HL-60 (cell line): ENCODE measurements around the gene OR10A4.

Experiments
- DNase-seq, 2 experiments: peaks; one replicate each; pipeline ENCODE4 v3.0.0-alpha.2; 2010 to 2020; ENCODE audit warnings: low read depth in 1 of 2, low spot score in 1 of 2
- H3K27ac ChIP-seq: fragments of 250-450 bp; sonication (Bioruptor Pico); replicated peaks from 2 replicates; pipeline ENCODE4 v1.5.1; 2020; ENCODE audit warnings: mild to moderate bottlenecking, moderate library complexity
- H3K27me3 ChIP-seq: fragments of 250-450 bp; sonication (Bioruptor Pico); 2 replicates; pipeline ENCODE4 v1.5.1; 2021; ENCODE audit warnings: mild to moderate bottlenecking, moderate library complexity; ENCODE audit not compliant: insufficient read depth, poor library complexity, severe bottlenecking
- H3K4me3 ChIP-seq: replicated peaks from 2 replicates; pipeline ENCODE4 v1.5.1; 2011; ENCODE audit warnings: mild to moderate bottlenecking, control low read depth, low read length; ENCODE audit not compliant: insufficient read depth
- GABPA ChIP-seq: IDR thresholded peaks from 2 replicates; pipeline ENCODE4 v1.6.1; 2012; ENCODE audit warnings: low read depth
- POLR2AphosphoS5 ChIP-seq: IDR thresholded peaks from 2 replicates; pipeline ENCODE4 v1.6.1; 2012; ENCODE audit warnings: low read depth
- REST ChIP-seq: IDR thresholded peaks from 2 replicates; pipeline ENCODE4 v1.6.1; 2012; ENCODE audit warnings: low read depth; ENCODE audit not compliant: insufficient replicate concordance
- SPI1 ChIP-seq: IDR thresholded peaks from 2 replicates; pipeline ENCODE4 v1.6.1; 2012; ENCODE audit warnings: low read depth, mild to moderate bottlenecking, borderline replicate concordance
- TF ChIP-seq, protein P1 (sequence below): IDR thresholded peaks from one replicate; pipeline ENCODE4 v1.5.1; 2011; ENCODE audit warnings: low read length, control low read depth, inconsistent platforms; ENCODE audit not compliant: insufficient read depth

The OR10A4 gene

DNA sequence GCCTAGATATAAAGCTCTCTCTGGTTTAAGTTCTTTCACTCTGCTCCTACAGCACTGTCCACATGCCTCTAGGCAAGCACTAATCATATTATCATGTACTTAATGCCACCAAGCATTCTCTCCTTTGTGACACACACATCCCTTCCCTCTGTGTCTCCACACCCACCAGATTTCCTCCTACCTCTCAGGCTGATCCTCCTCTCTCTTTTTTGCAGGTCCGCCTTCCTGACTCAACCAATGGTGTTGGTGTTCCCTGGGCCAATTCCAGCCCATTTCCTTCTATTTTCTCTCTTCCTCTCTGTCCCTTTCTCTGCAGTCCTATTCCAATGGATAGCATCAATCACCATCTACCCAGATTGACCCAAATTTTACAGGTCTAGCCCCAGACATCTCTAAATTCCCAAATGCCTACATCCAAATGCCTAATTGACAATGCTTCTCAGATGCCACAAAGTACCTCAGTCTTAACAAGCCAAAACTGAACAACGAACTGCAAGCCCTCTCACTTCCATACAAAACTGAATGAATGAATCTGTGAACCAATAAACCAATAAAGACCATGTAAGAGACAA lies 49.3 kb downstream of the OR10A4 start:
- peak overlapping the region; percentile 59 for H3K4me3 ChIP-seq
- TF ChIP-seq, protein P1, sequence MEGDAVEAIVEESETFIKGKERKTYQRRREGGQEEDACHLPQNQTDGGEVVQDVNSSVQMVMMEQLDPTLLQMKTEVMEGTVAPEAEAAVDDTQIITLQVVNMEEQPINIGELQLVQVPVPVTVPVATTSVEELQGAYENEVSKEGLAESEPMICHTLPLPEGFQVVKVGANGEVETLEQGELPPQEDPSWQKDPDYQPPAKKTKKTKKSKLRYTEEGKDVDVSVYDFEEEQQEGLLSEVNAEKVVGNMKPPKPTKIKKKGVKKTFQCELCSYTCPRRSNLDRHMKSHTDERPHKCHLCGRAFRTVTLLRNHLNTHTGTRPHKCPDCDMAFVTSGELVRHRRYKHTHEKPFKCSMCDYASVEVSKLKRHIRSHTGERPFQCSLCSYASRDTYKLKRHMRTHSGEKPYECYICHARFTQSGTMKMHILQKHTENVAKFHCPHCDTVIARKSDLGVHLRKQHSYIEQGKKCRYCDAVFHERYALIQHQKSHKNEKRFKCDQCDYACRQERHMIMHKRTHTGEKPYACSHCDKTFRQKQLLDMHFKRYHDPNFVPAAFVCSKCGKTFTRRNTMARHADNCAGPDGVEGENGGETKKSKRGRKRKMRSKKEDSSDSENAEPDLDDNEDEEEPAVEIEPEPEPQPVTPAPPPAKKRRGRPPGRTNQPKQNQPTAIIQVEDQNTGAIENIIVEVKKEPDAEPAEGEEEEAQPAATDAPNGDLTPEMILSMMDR: no peak
- TF ChIP-seq SPI1 (no peak), GABPA (no peak; the same call in 1 of the 2 replicates)
- H3K27ac ChIP-seq: no peak overlapping the region
- no peak for DNase-seq
- no peaks in the 10 kb centered on the region for H3K27me3 ChIP-seq

- peak within 1 kb of the TSS; percentile 66 for H3K27ac ChIP-seq
- H3K4me3 ChIP-seq: peak within 1 kb of the TSS; percentile 59
- TF ChIP-seq REST (peak; percentile 9), GABPA (peak; percentile 57), SPI1 (no peak), POLR2AphosphoS5 (0 out of 2 replicates have a peak, but pooled peaks have one; percentile 19)
- TF ChIP-seq, protein P1: no peak
- DNase-seq: peak; percentile 44 to 62
- no peaks in the 10 kb centered on the region for H3K27me3 ChIP-seq
Observed at GRCh38 chr11:6926208-6927029, 50.0 kb downstream of the OR10A4 start, which contains the start of gene ZNF215. Gene ZNF215 (plus strand): TSS chr11:6926426. CDS start chr11:6932273, 5,847 bp downstream.

- Histone ChIP-seq H3K27ac (peak overlapping the region; percentile 66; the same call in 1 of the 2 replicates), H3K4me3 (peak overlapping the region; percentile 59), H3K27me3 (no peaks in the 10 kb centered on the region)
- TF ChIP-seq SPI1 (peak; percentile 8; the same call in 1 of the 2 replicates), POLR2AphosphoS5 (no peak)
- TF ChIP-seq, protein P1: no peak
- no peak for DNase-seq
Observed at GRCh38 chr11:6927030-6927617, 50.7 kb downstream of the OR10A4 start.
